WTC11 (cell line): ENCODE data around the gene CORIN.

Source experiments
- ESRRA ChIP-seq: sonication (generic); formaldehyde crosslinking; IDR thresholded peaks from 2 replicates; pipeline ENCODE4 v1.8.1; 2022; ENCODE audit warnings: mild to moderate bottlenecking, missing genetic modification reagents, borderline replicate concordance
- SP1 ChIP-seq: sonication (generic); formaldehyde crosslinking; conservative IDR thresholded peaks from 2 replicates; pipeline ENCODE4 v1.8.1; 2022; ENCODE audit warnings: missing genetic modification reagents
- TF ChIP-seq, protein P1 (sequence below): fragments of 200-600 bp; IDR thresholded peaks from 2 replicates; pipeline ENCODE4 v1.8.0; 2022; ENCODE audit warnings: antibody characterized with exemption
- TF ChIP-seq, protein P2 (sequence below): sonication (generic); formaldehyde crosslinking; IDR thresholded peaks from 2 replicates; pipeline ENCODE4 v1.8.0; 2022; ENCODE audit warnings: mild to moderate bottlenecking, missing genetic modification reagents
- TF ChIP-seq, protein P3 (sequence below): sonication (generic); formaldehyde crosslinking; IDR thresholded peaks from 2 replicates; pipeline ENCODE4 v1.8.1; 2023; ENCODE audit warnings: mild to moderate bottlenecking, missing genetic modification reagents, borderline replicate concordance

DNA sequence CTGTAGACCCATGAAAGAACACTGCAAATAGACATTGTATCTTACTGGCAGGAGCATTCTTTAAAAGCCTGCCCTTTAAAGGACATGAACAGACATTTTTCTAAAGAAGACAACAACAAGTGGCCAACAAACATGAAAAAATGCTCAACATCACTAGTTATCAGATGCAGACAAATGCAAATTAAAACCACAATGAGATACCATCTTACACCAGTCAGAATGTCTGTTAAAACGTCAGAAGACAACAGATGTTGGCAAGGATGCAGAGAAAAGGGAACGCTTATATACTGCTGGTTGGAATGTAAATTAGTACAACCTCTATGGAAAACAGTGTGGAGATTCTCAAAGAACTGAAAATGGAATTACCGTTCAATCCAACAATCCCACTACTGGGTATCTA is 275.6 kb downstream of the CORIN start:
- no peak for TF ChIP-seq SP1 (CRISPR knock-in tag)
- TF ChIP-seq ESRRA (CRISPR knock-in tag), result no peak
- TF ChIP-seq, protein P1, sequence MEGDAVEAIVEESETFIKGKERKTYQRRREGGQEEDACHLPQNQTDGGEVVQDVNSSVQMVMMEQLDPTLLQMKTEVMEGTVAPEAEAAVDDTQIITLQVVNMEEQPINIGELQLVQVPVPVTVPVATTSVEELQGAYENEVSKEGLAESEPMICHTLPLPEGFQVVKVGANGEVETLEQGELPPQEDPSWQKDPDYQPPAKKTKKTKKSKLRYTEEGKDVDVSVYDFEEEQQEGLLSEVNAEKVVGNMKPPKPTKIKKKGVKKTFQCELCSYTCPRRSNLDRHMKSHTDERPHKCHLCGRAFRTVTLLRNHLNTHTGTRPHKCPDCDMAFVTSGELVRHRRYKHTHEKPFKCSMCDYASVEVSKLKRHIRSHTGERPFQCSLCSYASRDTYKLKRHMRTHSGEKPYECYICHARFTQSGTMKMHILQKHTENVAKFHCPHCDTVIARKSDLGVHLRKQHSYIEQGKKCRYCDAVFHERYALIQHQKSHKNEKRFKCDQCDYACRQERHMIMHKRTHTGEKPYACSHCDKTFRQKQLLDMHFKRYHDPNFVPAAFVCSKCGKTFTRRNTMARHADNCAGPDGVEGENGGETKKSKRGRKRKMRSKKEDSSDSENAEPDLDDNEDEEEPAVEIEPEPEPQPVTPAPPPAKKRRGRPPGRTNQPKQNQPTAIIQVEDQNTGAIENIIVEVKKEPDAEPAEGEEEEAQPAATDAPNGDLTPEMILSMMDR, result no peak
- TF ChIP-seq, protein P2, sequence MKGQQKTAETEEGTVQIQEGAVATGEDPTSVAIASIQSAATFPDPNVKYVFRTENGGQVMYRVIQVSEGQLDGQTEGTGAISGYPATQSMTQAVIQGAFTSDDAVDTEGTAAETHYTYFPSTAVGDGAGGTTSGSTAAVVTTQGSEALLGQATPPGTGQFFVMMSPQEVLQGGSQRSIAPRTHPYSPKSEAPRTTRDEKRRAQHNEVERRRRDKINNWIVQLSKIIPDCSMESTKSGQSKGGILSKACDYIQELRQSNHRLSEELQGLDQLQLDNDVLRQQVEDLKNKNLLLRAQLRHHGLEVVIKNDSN, result no peak
- TF ChIP-seq, protein P3, sequence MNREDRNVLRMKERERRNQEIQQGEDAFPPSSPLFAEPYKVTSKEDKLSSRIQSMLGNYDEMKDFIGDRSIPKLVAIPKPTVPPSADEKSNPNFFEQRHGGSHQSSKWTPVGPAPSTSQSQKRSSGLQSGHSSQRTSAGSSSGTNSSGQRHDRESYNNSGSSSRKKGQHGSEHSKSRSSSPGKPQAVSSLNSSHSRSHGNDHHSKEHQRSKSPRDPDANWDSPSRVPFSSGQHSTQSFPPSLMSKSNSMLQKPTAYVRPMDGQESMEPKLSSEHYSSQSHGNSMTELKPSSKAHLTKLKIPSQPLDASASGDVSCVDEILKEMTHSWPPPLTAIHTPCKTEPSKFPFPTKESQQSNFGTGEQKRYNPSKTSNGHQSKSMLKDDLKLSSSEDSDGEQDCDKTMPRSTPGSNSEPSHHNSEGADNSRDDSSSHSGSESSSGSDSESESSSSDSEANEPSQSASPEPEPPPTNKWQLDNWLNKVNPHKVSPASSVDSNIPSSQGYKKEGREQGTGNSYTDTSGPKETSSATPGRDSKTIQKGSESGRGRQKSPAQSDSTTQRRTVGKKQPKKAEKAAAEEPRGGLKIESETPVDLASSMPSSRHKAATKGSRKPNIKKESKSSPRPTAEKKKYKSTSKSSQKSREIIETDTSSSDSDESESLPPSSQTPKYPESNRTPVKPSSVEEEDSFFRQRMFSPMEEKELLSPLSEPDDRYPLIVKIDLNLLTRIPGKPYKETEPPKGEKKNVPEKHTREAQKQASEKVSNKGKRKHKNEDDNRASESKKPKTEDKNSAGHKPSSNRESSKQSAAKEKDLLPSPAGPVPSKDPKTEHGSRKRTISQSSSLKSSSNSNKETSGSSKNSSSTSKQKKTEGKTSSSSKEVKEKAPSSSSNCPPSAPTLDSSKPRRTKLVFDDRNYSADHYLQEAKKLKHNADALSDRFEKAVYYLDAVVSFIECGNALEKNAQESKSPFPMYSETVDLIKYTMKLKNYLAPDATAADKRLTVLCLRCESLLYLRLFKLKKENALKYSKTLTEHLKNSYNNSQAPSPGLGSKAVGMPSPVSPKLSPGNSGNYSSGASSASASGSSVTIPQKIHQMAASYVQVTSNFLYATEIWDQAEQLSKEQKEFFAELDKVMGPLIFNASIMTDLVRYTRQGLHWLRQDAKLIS (CRISPR knock-in tag), result no peak
